ENCODE data around the gene MAGEB16. TPM values are rescaled to one million over a fixed set of nuclear protein-coding genes. Genes with fewer than 3 reads are reported as not detected.

Gene MAGEB16
- not detected for total RNA-seq
- long read RNA-seq, result 0 reads

GRCh38 chrX:35798042-35798441 lies at the start of gene MAGEB16:
Gene MAGEB16 (plus strand): TSS chrX:35798342. CDS start chrX:35802197, 3,855 bp downstream.
- H3K9me3 ChIP-seq, result no peaks in the 10 kb centered on the region
- no peak for TF ChIP-seq CTCF (IDR thresholded peaks at IDR 0.05)
- H3K4me1 ChIP-seq, result no peaks in the 10 kb centered on the region
- DNase-seq (no peak), ATAC-seq (no peak)
- intact Hi-C loops (cut with DNase I), result no loop called here
- no peak within 1 kb of the TSS for H3K4me3 ChIP-seq
- H3K27me3 ChIP-seq (ENCODE audit: low read depth), result no peaks in the 10 kb centered on the region
- no peak within 1 kb of the TSS for H3K27ac ChIP-seq
- H3K36me3 ChIP-seq, result no peaks in the 10 kb centered on the region

GRCh38 chrX:35773958-35774564 lies 24.1 kb upstream of the MAGEB16 start:
- H3K27ac ChIP-seq, result no peak overlapping the region
- no peaks in the 10 kb centered on the region for H3K9me3 ChIP-seq
- intact Hi-C loops (cut with DNase I), result no loop called here
- no peaks in the 10 kb centered on the region for H3K36me3 ChIP-seq
- H3K4me3 ChIP-seq, result no peak overlapping the region
- DNase-seq, result no peak
- no peaks in the 10 kb centered on the region for H3K27me3 ChIP-seq (ENCODE audit: low read depth)
- TF ChIP-seq CTCF (IDR thresholded peaks at IDR 0.05), result no peak
- H3K4me1 ChIP-seq, result no peaks in the 10 kb centered on the region
- ATAC-seq, result no peak

- DNase-seq, result no peak
- H3K4me3 ChIP-seq, result no peak overlapping the region
- no peaks in the 10 kb centered on the region for H3K36me3 ChIP-seq
- no peak for ATAC-seq
- no peak overlapping the region for H3K27ac ChIP-seq
- H3K27me3 ChIP-seq (ENCODE audit: low read depth), result no peaks in the 10 kb centered on the region
- H3K4me1 ChIP-seq, result no peaks in the 10 kb centered on the region
- H3K9me3 ChIP-seq, result no peaks in the 10 kb centered on the region
- TF ChIP-seq CTCF (IDR thresholded peaks at IDR 0.05), result no peak
- intact Hi-C loops (cut with DNase I), result no loop called here
Measured at GRCh38 chrX:35785075-35785474, 13.1 kb upstream of the MAGEB16 start.

- no peaks in the 10 kb centered on the region for H3K4me1 ChIP-seq
- ATAC-seq (no peak), DNase-seq (no peak)
- H3K36me3 ChIP-seq, result no peaks in the 10 kb centered on the region
- H3K27me3 ChIP-seq (ENCODE audit: low read depth), result no peaks in the 10 kb centered on the region
- H3K27ac ChIP-seq, result no peak overlapping the region
- intact Hi-C loops (cut with DNase I), result no loop called here
- no peak overlapping the region for H3K4me3 ChIP-seq
- no peaks in the 10 kb centered on the region for H3K9me3 ChIP-seq
- TF ChIP-seq CTCF (IDR thresholded peaks at IDR 0.05), result no peak
Measured at GRCh38 chrX:35786271-35786670, 11.9 kb upstream of the MAGEB16 start.

- intact Hi-C loops (cut with DNase I), result no loop called here
- no peak for TF ChIP-seq CTCF (IDR thresholded peaks at IDR 0.05)
- no peaks in the 10 kb centered on the region for H3K27me3 ChIP-seq (ENCODE audit: low read depth)
- no peaks in the 10 kb centered on the region for H3K4me1 ChIP-seq
- no peak overlapping the region for H3K27ac ChIP-seq
- no peaks in the 10 kb centered on the region for H3K9me3 ChIP-seq
- no peak overlapping the region for H3K4me3 ChIP-seq
- DNase-seq (no peak), ATAC-seq (no peak)
- no peaks in the 10 kb centered on the region for H3K36me3 ChIP-seq
Measured at GRCh38 chrX:35787867-35788266, 10.3 kb upstream of the MAGEB16 start.

Measured in lower lobe of right lung (tissue), 2 donors.